NCI-H2196 treated with DMSO at 0.1 percent for 48 hours (cell line): ENCODE data around the gene RNF19B.
"Not testable (repeated sequence)": the region's sequence is repeated elsewhere in the genome, so short reads cannot be mapped to it uniquely, and the experiment has no call there.

Experiments
- DNase-seq: peaks from one replicate; lab custom pipeline; 2025; ENCODE audit not compliant: unreplicated experiment; lab: John Stamatoyannopoulos, UW

RNF19B gene

GRCh38 chr1:32933742-32934322 lies 30.8 kb downstream of the RNF19B start:
- DNase-seq: peak; percentile 9

GRCh38 chr1:32931760-32932159 lies 32.8 kb downstream of the RNF19B start:
- no peak for DNase-seq

- DNase-seq: no peak
Observed at GRCh38 chr1:32929366-32929765, 35.2 kb downstream of the RNF19B start.

- DNase-seq: no peak
Observed at GRCh38 chr1:32928715-32929114, 35.9 kb downstream of the RNF19B start.

GRCh38 chr1:32928285-32928684 lies 36.3 kb downstream of the RNF19B start:
- no peak for DNase-seq

- no peak for DNase-seq
Observed at GRCh38 chr1:32927441-32927840, 37.2 kb downstream of the RNF19B start.

- DNase-seq: no peak
Observed at GRCh38 chr1:32926562-32926961, 38.0 kb downstream of the RNF19B start.

GRCh38 chr1:32925403-32926162 lies 39.0 kb downstream of the RNF19B start:
- no peak for DNase-seq

- no peak for DNase-seq
Observed at GRCh38 chr1:32924881-32925344, 39.7 kb downstream of the RNF19B start.

GRCh38 chr1:32920833-32921232 lies 43.8 kb downstream of the RNF19B start:
- no peak for DNase-seq

- DNase-seq: no peak
Observed at GRCh38 chr1:32919811-32920733, 44.5 kb downstream of the RNF19B start.

GRCh38 chr1:32918179-32918578 lies 46.4 kb downstream of the RNF19B start:
- DNase-seq: no peak

GRCh38 chr1:32917521-32917920 lies 47.1 kb downstream of the RNF19B start:
- DNase-seq: no peak

- no peak for DNase-seq
Observed at GRCh38 chr1:32915766-32916706, 48.6 kb downstream of the RNF19B start.

- no peak for DNase-seq
Observed at GRCh38 chr1:32910319-32910718, 54.3 kb downstream of the RNF19B start.

- no peak for DNase-seq
Observed at GRCh38 chr1:32907435-32907834, 57.2 kb downstream of the RNF19B start.

GRCh38 chr1:32906654-32907053 lies 58.0 kb downstream of the RNF19B start:
- DNase-seq: no peak

- not testable (repeated sequence) for DNase-seq
Observed at GRCh38 chr1:32905588-32905987, 59.0 kb downstream of the RNF19B start.

- no peak for DNase-seq
Observed at GRCh38 chr1:32904797-32905196, 59.8 kb downstream of the RNF19B start.

GRCh38 chr1:32903991-32904785 lies 60.4 kb downstream of the RNF19B start:
- DNase-seq: no peak
